Measurements from ENCODE around the gene PHEX.

The PHEX gene

GRCh38 chrX:22041907-22042530 lies 9.9 kb downstream of the PHEX start:
- no peak for DNase-seq

- no peak for DNase-seq
Observed at GRCh38 chrX:22043872-22044271, 11.7 kb downstream of the PHEX start.

GRCh38 chrX:22047468-22047867 lies 15.3 kb downstream of the PHEX start:
- no peak for DNase-seq

GRCh38 chrX:22053481-22053880 lies 21.4 kb downstream of the PHEX start:
- no peak for DNase-seq

- no peak for DNase-seq
Observed at GRCh38 chrX:22056235-22056634, 24.1 kb downstream of the PHEX start.

GRCh38 chrX:22057667-22058066 lies 25.5 kb downstream of the PHEX start:
- no peak for DNase-seq

- no peak for DNase-seq
Observed at GRCh38 chrX:22059775-22060174, 27.6 kb downstream of the PHEX start.

- DNase-seq: no peak
Observed at GRCh38 chrX:22060415-22061280, 28.5 kb downstream of the PHEX start.

GRCh38 chrX:22063284-22063683 lies 31.2 kb downstream of the PHEX start:
- DNase-seq: no peak

- DNase-seq: no peak
Observed at GRCh38 chrX:22069586-22069985, 37.5 kb downstream of the PHEX start.

GRCh38 chrX:22073928-22074327 lies 41.8 kb downstream of the PHEX start:
- no peak for DNase-seq

- no peak for DNase-seq
Observed at GRCh38 chrX:22078117-22078516, 46.0 kb downstream of the PHEX start.

- no peak for DNase-seq
Observed at GRCh38 chrX:22081475-22082092, 49.5 kb downstream of the PHEX start.

- no peak for DNase-seq
Observed at GRCh38 chrX:22086003-22086402, 53.9 kb downstream of the PHEX start.

- DNase-seq: no peak
Observed at GRCh38 chrX:22087011-22087557, 55.0 kb downstream of the PHEX start.

GRCh38 chrX:22088326-22088725 lies 56.2 kb downstream of the PHEX start:
- DNase-seq: no peak

- no peak for DNase-seq
Observed at GRCh38 chrX:22090181-22090580, 58.1 kb downstream of the PHEX start.

GRCh38 chrX:22093550-22093949 lies 61.4 kb downstream of the PHEX start:
- DNase-seq: no peak

GRCh38 chrX:22095286-22095685 lies 63.2 kb downstream of the PHEX start:
- DNase-seq: no peak

- no peak for DNase-seq
Observed at GRCh38 chrX:22095856-22096255, 63.7 kb downstream of the PHEX start.

- DNase-seq: no peak
Observed at GRCh38 chrX:22097012-22097694, 65.0 kb downstream of the PHEX start.

- DNase-seq: no peak
Observed at GRCh38 chrX:22105231-22105630, 73.1 kb downstream of the PHEX start.

GRCh38 chrX:22105971-22106370 lies 73.8 kb downstream of the PHEX start:
- no peak for DNase-seq

Data from 8988T (cell line).